GM06990 (cell line): ENCODE results near the gene TOP1.

Experiments used
- DNase-seq: peaks from one replicate; pipeline ENCODE4 v3.0.0-alpha.2; 2011; ENCODE audit not compliant: insufficient read length; ENCODE audit errors: extremely low read depth
- H3K27me3 ChIP-seq: replicated peaks from 2 replicates; pipeline ENCODE4 v1.6.0; 2011; ENCODE audit warnings: low read length; ENCODE audit not compliant: control insufficient read depth, insufficient read depth
- H3K36me3 ChIP-seq: 2 replicates; pipeline ENCODE4 v1.5.1; 2011; ENCODE audit warnings: low read length; ENCODE audit not compliant: control insufficient read depth, insufficient read depth
- H3K4me3 ChIP-seq: replicated peaks from 2 replicates; pipeline ENCODE4 v1.5.1; 2011; ENCODE audit warnings: low read depth, mild to moderate bottlenecking, control low read depth, low read length
- TF ChIP-seq, protein P1 (sequence below): IDR thresholded peaks from 2 replicates; pipeline ENCODE4 v1.5.1; 2011; ENCODE audit warnings: low read length, control low read depth, mild to moderate bottlenecking, inconsistent platforms; ENCODE audit not compliant: insufficient read depth, poor library complexity, severe bottlenecking

TOP1 gene

DNA sequence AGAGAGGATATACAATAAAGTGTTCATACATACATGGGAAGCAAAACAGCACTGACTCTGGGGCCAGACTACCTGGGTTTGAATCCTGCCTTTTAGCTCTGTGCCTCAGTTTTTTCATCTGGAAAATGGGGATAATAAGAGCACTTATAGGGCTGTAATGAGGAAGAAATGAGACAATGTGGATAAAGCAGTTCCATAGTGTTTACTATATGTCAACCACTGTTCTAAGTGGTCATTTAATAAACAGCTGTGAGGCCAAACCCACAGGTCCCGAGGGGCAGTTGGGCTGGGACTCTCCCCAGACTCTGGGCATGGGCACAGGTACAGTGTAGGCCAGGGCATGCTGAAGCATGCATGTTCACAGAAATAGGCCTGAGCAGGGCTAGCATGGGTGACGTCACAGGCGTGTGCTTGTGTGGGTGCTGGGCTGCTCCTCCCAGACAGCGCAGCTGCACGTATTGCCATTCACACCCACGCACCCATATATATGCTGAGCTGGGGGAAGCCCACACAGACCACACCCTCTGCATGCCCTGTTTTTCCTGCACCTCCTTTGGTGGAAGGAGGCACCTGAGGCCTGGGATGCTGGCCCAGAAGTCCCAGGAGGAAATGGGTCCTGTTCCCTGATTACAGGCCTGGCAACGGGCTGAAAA, 105.2 kb downstream of the TOP1 start:
- no peaks in the 10 kb centered on the region for H3K27me3 ChIP-seq
- no peak overlapping the region for H3K4me3 ChIP-seq
- H3K36me3 ChIP-seq: no peaks in the 10 kb centered on the region
- TF ChIP-seq, protein P1, sequence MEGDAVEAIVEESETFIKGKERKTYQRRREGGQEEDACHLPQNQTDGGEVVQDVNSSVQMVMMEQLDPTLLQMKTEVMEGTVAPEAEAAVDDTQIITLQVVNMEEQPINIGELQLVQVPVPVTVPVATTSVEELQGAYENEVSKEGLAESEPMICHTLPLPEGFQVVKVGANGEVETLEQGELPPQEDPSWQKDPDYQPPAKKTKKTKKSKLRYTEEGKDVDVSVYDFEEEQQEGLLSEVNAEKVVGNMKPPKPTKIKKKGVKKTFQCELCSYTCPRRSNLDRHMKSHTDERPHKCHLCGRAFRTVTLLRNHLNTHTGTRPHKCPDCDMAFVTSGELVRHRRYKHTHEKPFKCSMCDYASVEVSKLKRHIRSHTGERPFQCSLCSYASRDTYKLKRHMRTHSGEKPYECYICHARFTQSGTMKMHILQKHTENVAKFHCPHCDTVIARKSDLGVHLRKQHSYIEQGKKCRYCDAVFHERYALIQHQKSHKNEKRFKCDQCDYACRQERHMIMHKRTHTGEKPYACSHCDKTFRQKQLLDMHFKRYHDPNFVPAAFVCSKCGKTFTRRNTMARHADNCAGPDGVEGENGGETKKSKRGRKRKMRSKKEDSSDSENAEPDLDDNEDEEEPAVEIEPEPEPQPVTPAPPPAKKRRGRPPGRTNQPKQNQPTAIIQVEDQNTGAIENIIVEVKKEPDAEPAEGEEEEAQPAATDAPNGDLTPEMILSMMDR: no peak
- DNase-seq: peak; percentile 70

DNA sequence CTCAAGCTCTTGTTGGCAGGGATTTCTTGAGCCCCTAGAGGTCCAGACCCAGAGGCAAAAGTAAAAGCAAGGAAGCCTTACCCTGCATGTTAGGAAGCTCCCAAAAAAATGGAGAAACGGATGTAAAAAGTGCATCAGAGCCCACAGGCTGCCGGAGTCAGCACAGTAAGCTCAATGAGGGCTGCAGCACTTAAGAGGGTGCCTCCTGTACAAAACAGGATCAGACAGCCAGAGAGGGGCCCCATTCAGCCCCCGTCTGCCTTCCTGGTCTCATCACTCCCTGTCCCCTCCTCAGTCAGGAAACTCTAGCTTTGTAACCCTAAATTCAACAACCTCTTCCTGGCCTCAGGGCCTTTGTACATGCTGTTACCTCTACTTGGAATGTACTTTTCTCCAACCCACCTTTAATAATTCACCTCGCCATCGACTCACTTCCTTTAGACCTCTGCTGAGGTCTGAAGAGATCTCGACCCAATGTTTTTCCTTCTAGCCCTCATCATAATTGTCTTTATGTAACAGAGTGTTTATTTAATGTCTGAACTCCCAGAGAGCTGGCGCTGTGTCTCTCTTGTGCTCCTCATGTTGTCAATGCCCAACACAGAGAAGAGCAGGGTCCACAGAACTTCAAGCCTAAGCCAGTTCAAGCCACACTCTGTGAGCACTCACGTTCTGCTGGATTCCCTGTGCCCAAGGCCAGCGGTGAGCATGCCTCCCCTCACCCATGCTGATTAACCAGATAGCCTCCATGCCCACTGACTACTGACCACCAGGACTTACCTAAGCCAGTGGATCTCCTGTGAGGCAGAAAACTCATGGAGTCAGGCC, 106.0 kb downstream of the TOP1 start:
- Histone ChIP-seq H3K4me3 (no peak overlapping the region), H3K27me3 (no peaks in the 10 kb centered on the region), H3K36me3 (no peaks in the 10 kb centered on the region)
- TF ChIP-seq, protein P1: no peak
- DNase-seq: no peak

DNA sequence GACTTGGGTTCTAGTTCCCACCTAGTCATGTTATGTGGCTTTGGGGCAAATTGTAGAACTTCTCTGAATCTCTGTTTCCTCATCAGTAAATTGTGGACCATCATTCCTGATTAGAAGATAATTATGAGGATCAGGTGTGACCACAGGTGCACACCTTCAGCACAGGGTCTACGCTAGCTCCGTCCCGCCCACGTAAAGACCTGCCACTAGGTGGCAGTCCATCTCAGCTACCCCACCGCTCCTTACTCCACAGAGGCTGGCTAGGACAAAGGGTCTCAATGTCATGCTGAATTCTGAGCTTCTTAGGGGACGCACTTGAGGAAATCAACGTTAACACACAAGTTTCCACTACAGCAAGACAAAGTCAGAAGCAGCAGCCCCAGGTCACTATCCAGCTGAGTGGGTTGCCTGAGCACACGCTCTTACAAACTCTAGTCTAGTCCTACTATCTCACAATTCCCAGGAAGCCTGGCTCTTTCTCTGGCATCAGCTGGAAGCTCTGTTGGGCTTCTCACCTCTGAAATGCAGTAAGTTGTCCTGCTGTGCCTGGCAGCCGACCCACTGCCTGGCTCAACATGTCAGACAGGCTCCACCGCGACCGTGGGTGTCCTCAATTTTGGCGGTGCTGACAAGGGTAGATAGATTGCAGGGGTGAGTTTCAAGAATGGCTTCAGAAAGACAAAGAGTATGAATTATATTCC, 106.7 kb downstream of the TOP1 start:
- TF ChIP-seq, protein P1: peak; percentile 84
- Histone ChIP-seq H3K27me3 (no peaks in the 10 kb centered on the region), H3K36me3 (no peaks in the 10 kb centered on the region), H3K4me3 (no peak overlapping the region)
- no peak for DNase-seq

DNA sequence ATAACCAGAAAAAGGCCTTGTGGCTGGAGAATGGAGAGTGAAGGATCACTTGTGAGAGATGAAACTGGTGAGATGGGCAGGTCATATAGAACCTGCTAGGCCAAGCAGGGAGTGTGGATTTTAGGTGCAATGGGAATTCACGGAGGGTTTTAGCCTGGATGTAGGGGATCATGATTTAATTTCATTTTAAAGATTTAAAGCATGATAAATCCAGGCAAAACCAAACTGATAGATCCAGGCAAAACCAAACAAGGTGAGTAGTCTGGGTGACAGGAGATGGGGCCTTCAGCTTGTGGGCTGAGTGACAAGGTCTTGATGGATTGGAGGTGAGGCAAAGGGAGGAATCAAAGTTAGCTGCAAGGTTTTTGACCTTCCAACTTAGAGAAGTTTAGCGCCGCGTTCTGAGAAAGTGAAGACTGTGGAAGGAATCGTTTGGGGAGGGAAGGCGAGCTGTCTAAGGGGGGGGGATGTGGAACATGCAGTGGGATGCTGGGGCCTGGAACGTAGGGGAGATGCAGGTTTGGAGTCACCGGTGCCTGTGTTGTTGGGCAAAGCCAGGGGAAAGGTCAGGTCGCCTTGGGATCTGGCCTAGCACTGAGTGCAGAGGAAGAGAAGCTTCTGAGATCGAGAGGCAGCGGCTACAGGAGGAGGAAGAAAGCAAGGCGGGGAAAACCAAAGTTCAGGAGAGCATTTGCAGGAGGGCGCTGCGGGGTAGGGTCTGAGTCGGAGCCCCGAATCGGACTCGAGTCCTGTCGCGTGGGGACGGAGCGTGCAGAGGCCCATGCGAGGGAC, 107.5 kb downstream of the TOP1 start:
- Histone ChIP-seq H3K4me3 (peak overlapping the region; percentile 75), H3K36me3 (no peaks in the 10 kb centered on the region), H3K27me3 (no peaks in the 10 kb centered on the region)
- no peak for DNase-seq
- TF ChIP-seq, protein P1: no peak
